ENCODE data around the gene SELE. TPM values are rescaled to one million over a fixed set of nuclear protein-coding genes. Genes with fewer than 3 reads are reported as not detected.

The SELE gene
- total RNA-seq, 1 experiment from 2014 or later, result not detected

DNA sequence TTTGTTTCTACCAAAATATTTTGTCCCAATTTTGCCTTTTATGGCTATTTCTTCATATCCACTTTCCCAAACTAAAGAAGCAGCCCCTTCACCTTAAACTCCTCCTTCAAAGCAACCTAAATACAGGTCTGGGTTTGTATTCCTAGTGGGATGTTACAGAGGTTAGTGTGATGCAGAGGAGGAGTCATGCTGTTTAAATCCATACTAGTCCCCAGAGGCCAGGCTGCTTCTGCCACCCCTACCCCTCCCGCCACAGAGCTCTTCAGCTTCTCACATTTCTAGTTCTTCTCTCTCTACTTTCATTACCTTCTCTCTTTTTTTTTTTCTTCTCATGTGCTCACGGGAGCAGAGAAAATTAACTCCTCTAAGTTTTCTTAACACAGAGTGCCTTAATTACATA is 51.8 kb downstream of the SELE start:
- peak; percentile 54 for DNase-seq
- Histone ChIP-seq H3K36me3 (replicated peaks; ENCODE audit: control insufficient read depth, insufficient read depth, low read length) (no peaks in the 10 kb centered on the region), H3K27me3 (ENCODE audit: control insufficient read depth, insufficient read depth, low read length) (peaks cover 44% of the 10 kb centered on the region), H3K4me3 (ENCODE audit: insufficient read depth, low read depth, low read length) (no peak overlapping the region)

DNA sequence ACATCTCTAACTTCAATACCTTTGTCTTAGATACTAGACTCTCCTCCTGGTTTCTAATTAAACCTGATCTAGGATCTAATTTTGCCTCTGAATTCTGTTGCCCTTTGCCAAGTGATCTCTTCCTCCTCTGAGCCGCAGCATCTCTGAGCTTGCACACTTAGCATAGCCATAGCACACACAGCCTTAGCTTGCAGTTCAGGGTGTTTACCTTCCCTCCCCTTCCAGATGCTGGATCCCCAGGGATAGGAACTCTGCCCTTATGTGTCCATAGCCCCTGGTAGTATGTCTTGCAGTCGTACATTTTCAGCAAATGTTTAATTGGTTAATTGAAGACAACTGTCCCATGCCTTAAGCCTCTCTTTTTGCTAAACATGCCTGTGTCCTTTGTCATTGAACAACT is 52.7 kb downstream of the SELE start:
- no peak for DNase-seq
- Histone ChIP-seq H3K4me3 (ENCODE audit: insufficient read depth, low read depth, low read length) (no peak overlapping the region), H3K36me3 (replicated peaks; ENCODE audit: control insufficient read depth, insufficient read depth, low read length) (no peaks in the 10 kb centered on the region), H3K27me3 (ENCODE audit: control insufficient read depth, insufficient read depth, low read length) (peaks cover 44% of the 10 kb centered on the region)

DNA sequence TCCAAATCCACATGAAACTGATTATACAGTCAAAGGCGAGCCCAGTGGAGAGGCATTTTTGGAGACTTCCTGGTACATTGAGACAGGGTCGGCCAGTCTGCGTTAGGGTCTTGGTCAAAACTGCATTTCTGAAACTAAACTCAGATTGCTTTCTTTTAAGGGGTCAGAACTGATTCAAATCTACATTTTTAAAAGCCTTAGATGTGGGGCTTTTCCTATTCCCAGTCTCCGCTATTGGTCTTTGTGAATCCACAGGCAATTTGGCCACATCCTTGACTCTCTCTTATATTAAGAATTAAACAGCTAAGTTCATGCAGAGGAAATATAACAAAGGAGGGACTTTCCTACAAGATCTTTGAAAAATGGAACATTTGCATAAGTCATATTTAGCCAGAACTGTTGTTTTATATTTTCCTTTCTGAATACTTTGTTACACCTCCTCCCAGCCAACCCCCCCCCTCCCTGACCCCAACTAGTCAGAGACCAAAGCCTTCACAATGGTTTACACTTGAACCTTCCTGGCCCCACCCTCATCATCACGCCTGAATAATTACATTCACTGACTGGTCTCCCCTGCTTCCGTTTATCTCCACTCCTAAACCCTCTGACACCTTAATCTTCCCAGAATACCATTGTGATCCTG is 53.4 kb downstream of the SELE start:
- no peak for DNase-seq
- Histone ChIP-seq H3K27me3 (ENCODE audit: control insufficient read depth, insufficient read depth, low read length) (peaks cover 41% of the 10 kb centered on the region), H3K36me3 (replicated peaks; ENCODE audit: control insufficient read depth, insufficient read depth, low read length) (no peaks in the 10 kb centered on the region), H3K4me3 (ENCODE audit: insufficient read depth, low read depth, low read length) (no peak overlapping the region)

DNA sequence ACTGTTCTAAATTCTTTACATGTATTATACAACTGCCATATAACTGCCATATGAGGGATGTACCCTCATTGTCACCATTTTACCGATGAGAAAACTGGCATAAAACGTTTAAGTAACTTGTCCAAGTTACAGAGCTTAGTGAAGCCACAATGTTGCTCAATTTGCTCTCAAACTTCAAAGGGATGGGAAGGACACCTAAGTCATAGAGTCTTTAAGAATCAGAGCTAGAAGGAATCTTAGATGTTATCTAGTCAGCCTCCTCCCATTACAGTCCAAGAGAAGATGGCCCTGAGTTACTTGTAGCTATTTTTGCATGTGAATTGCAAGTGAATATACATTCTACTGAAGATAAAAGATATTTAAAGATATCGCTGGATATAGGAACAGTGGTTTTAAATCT is 54.2 kb downstream of the SELE start:
- Histone ChIP-seq H3K36me3 (replicated peaks; ENCODE audit: control insufficient read depth, insufficient read depth, low read length) (no peaks in the 10 kb centered on the region), H3K27me3 (ENCODE audit: control insufficient read depth, insufficient read depth, low read length) (peaks cover 41% of the 10 kb centered on the region), H3K4me3 (ENCODE audit: insufficient read depth, low read depth, low read length) (no peak overlapping the region)
- DNase-seq, result no peak

DNA sequence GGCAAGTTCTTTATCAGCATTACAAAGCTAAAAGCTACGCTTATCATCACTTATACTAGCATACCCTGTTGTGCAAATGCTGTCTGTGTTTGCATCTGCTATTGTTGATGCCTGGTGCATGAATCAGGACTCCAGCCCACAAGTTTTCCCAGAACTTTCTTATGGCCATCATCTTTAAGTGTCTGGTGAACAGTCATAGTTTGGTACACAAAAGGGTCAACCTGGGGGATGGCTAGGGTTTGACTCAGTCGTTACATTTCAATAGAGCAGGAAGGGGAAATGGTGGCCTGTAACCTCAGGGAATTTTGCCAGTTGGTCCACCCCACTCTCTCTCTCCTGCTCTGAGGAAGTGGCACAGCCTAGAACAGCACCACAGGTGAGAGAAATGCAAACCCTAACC is 57.9 kb downstream of the SELE start:
- Histone ChIP-seq H3K4me3 (ENCODE audit: insufficient read depth, low read depth, low read length) (no peak overlapping the region), H3K27me3 (ENCODE audit: control insufficient read depth, insufficient read depth, low read length) (peaks cover 24% of the 10 kb centered on the region), H3K36me3 (replicated peaks; ENCODE audit: control insufficient read depth, insufficient read depth, low read length) (no peaks in the 10 kb centered on the region)
- no peak for DNase-seq

Other genes with a start within 250 kb of the SELE start
- 28.9 and 34.8 TPM in 2 replicates for gene SLC19A2, start 248.1 kb downstream of the SELE start, total RNA-seq (2014; rRNA removed; shearing (Covaris generic))
- gene F5, start 147.6 kb downstream of the SELE start, total RNA-seq (2014; rRNA removed; shearing (Covaris generic)), result not detected in 2 replicates
- not detected in 2 replicates for gene SELP, start 104.0 kb downstream of the SELE start, total RNA-seq (2014; rRNA removed; shearing (Covaris generic))
- not detected in 2 replicates for gene SELL, start 22.5 kb downstream of the SELE start, total RNA-seq (2014; rRNA removed; shearing (Covaris generic))
- 8.1 and 9.4 TPM in 2 replicates for gene METTL18, start 60.8 kb upstream of the SELE start, total RNA-seq (2014; rRNA removed; shearing (Covaris generic))
- 5.9 and 8.5 TPM in 2 replicates for gene SCYL3, start 159.8 kb upstream of the SELE start, total RNA-seq (2014; rRNA removed; shearing (Covaris generic))